ENCODE results near the gene SHISA2.
"Not testable (repeated sequence)": the region's sequence is repeated elsewhere in the genome, so short reads cannot be mapped to it uniquely, and the experiment has no call there.

The SHISA2 gene

GRCh38 chr13:26051657-26052311, at the start of gene SHISA2:
SHISA2 (minus strand) TSS chr13:26052016; CDS start chr13:26050975, 1,041 bp downstream.
- DNase-seq: peak; percentile 14

- no peak for DNase-seq
Observed at GRCh38 chr13:26095846-26096610, 44.2 kb upstream of the SHISA2 start.

GRCh38 chr13:26095338-26095737, 43.5 kb upstream of the SHISA2 start:
- DNase-seq: no peak

- not testable (repeated sequence) for DNase-seq
Observed at GRCh38 chr13:26076821-26077220, 25.0 kb upstream of the SHISA2 start.

GRCh38 chr13:26075498-26075897, 23.7 kb upstream of the SHISA2 start:
- no peak for DNase-seq

GRCh38 chr13:26074706-26075105, 22.9 kb upstream of the SHISA2 start:
- no peak for DNase-seq

GRCh38 chr13:26072335-26072734, 20.5 kb upstream of the SHISA2 start:
- not testable (repeated sequence) for DNase-seq

GRCh38 chr13:26071691-26072090, 19.9 kb upstream of the SHISA2 start:
- DNase-seq: no peak

- not testable (repeated sequence) for DNase-seq
Observed at GRCh38 chr13:26069642-26070041, 17.8 kb upstream of the SHISA2 start.

- not testable (repeated sequence) for DNase-seq
Observed at GRCh38 chr13:26068372-26068771, 16.6 kb upstream of the SHISA2 start.

GRCh38 chr13:26067601-26068000, 15.8 kb upstream of the SHISA2 start:
- DNase-seq: no peak

GRCh38 chr13:26066492-26066891, 14.7 kb upstream of the SHISA2 start:
- not testable (repeated sequence) for DNase-seq

- DNase-seq: peak; percentile 45
Observed at GRCh38 chr13:26062853-26063444, 11.1 kb upstream of the SHISA2 start.

GRCh38 chr13:26061947-26062346, 10.1 kb upstream of the SHISA2 start:
- no peak for DNase-seq

- no peak for DNase-seq
Observed at GRCh38 chr13:26061256-26061655, 9.4 kb upstream of the SHISA2 start.

GRCh38 chr13:26060357-26060756, 8.5 kb upstream of the SHISA2 start:
- no peak for DNase-seq

GRCh38 chr13:26058704-26059103, 6.9 kb upstream of the SHISA2 start:
- no peak for DNase-seq

GRCh38 chr13:26054896-26055295, 3.1 kb upstream of the SHISA2 start:
- DNase-seq: no peak

- DNase-seq: no peak
Observed at GRCh38 chr13:26053418-26053980, 1.7 kb upstream of the SHISA2 start.

- DNase-seq: no peak
Observed at GRCh38 chr13:26052337-26052736, 521 bp upstream of the SHISA2 start.

GRCh38 chr13:26051231-26051656, 572 bp downstream of the SHISA2 start:
- no peak for DNase-seq

- no peak for DNase-seq
Observed at GRCh38 chr13:26050568-26051230, 1.1 kb downstream of the SHISA2 start.

- DNase-seq: no peak
Observed at GRCh38 chr13:26048741-26049140, 3.1 kb downstream of the SHISA2 start.

All from stimulated activated CD4-positive, alpha-beta T cell treated with anti-CD3 and anti-CD28 coated beads, Interleukin-4, amount 100 ng/mL, for 24 hours (primary cell).